ENCODE measurements around the gene CLEC3B. TPM values are rescaled to one million over a fixed set of nuclear protein-coding genes. Genes with fewer than 3 reads are reported as not detected.

Gene CLEC3B
- total and polyA plus RNA-seq, 2 of the 8 experiments (the other 6 are each of a cell fraction or from before 2014, with no cell fraction given) = 0.32 TPM; not detected in 1

DNA sequence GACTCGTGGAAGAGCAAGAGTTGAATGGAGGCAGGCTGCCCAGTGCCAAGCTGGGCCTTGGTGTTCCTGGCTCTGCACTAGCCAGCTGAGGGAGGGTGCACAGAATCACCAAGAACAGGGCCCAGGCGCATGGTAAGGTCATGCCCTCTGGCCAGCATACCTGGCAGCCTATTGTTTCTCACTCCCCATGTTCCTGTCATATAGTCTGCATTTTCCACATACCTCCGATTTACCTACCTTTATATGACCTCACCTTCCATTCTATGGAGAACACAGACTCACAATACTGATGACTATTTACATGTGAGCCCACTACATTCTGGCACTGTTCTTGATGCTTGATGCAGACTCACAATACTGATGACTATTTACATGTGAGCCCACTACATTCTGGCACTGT is 5.4 kb downstream of the CLEC3B start:
- no peak for FAIRE-seq
- H3K4me1 ChIP-seq (replicated peaks in 1 of 4; ENCODE audit: control insufficient read depth in 3 of 4, insufficient read depth in 4 of 4, low read length in 3 of 4) = peaks cover 0 to 4% (median 3%) of the 10 kb centered on the region in 4 experiments; a peak in 6 of 7 replicates
- no peak overlapping the region for H4K5ac ChIP-seq (ENCODE audit: insufficient read length, low read depth, low read length)
- 91% methylated on average over 3 of the region's 3 CpGs; no CpG with 5 or more reads in 1 of the 2 experiments for WGBS, 2 experiments (ENCODE audit: extremely low coverage in 1 of 2, insufficient coverage in 1 of 2, insufficient read length in 1 of 2, insufficient replicate concordance in 2 of 2, low coverage in 1 of 2, low lambda C conversion rate in 2 of 2, missing lambda C conversion rate in 1 of 2)
- ChIA-PET POLR2A (ENCODE audit: partially characterized antibody) (no interaction called here), CTCF (ENCODE audit: partially characterized antibody) (interaction anchor here (0.5 to 2.3 kb wide), 6 partner anchors 10 to 624 kb away, joined by 3 to 9 read pairs (median 6); no protein-coding TSS in a partner anchor)
- H2BK5ac ChIP-seq (ENCODE audit: low read depth, low read length) = no peak overlapping the region
- peaks cover 11 to 27% (median 26%) of the 10 kb centered on the region in 4 experiments for H3K27me3 ChIP-seq (replicated peaks in 1 of 4; ENCODE audit: control insufficient read depth in 3 of 4, extremely low read depth in 1 of 4, insufficient read depth in 3 of 4, low read length in 3 of 4)
- H4K8ac ChIP-seq (ENCODE audit: extremely low read depth, insufficient read depth, low read length) = no peak overlapping the region
- H3K23me2 ChIP-seq (ENCODE audit: low read depth, low read length) = peaks cover 3% of the 10 kb centered on the region; the same call in 1 of the 2 replicates
- H3K23ac ChIP-seq (ENCODE audit: insufficient read length) = no peak overlapping the region
- no peaks in the 10 kb centered on the region for H3K79me1 ChIP-seq (ENCODE audit: low read depth, low read length)
- H2BK12ac ChIP-seq (ENCODE audit: low read depth, low read length) = no peak overlapping the region
- no peaks in the 10 kb centered on the region for H3K9me3 ChIP-seq (ENCODE audit: insufficient read depth in 2 of 2, low read depth in 1 of 2, low read length in 1 of 2)
- H2BK20ac ChIP-seq (ENCODE audit: low read length) = no peak overlapping the region
- H3K4me3 ChIP-seq (ENCODE audit: extremely low read depth in 1 of 4, insufficient read depth in 2 of 4, low read depth in 3 of 4, low read length in 4 of 4) = no peak overlapping the region
- no peak overlapping the region for H3K18ac ChIP-seq (ENCODE audit: extremely low read depth, low read length)
- no peak overlapping the region for H3K27ac ChIP-seq (ENCODE audit: low read depth, low read length)
- DNase-seq (ENCODE audit: low read depth in 1 of 2, low spot score in 2 of 2) = no peak
- no peaks in the 10 kb centered on the region for H3K79me2 ChIP-seq (ENCODE audit: control insufficient read depth in 1 of 2, insufficient read depth in 2 of 2, low read length in 2 of 2)
- H2BK120ac ChIP-seq (replicated peaks; ENCODE audit: low read depth, low read length) = no peak overlapping the region
- no peak overlapping the region for H2AFZ ChIP-seq (ENCODE audit: low read length)
- no peak overlapping the region for H3K4me2 ChIP-seq (ENCODE audit: insufficient read depth in 1 of 2, low read depth in 2 of 2, low read length in 2 of 2)
- H4K20me1 ChIP-seq (replicated peaks in 1 of 2; ENCODE audit: control insufficient read depth in 1 of 2, insufficient read depth in 2 of 2, low read length in 2 of 2) = peaks cover 0 to 3% of the 10 kb centered on the region in 2 experiments
- no peak overlapping the region for H3K9ac ChIP-seq (replicated peaks in 1 of 4; ENCODE audit: extremely low read depth in 1 of 4, low read depth in 3 of 4, low read length in 3 of 4)
- H4K91ac ChIP-seq (replicated peaks; ENCODE audit: insufficient read length, low read length) = no peak overlapping the region
- H3K4ac ChIP-seq (replicated peaks; ENCODE audit: insufficient read length, low read depth, low read length) = no peak overlapping the region
- TF ChIP-seq SIN3A (conservative IDR thresholded peaks at IDR 0.05 in 1 of 2, IDR thresholded peaks at IDR 0.05 in 1 of 2; ENCODE audit: low read depth in 1 of 2, low read length in 2 of 2) = no peak
- no peak for TF ChIP-seq CHD2 (IDR thresholded peaks at IDR 0.05; ENCODE audit: low read length)
- no peak for TF ChIP-seq SIRT6 (IDR thresholded peaks at IDR 0.05; ENCODE audit: low read length)
- no peak for TF ChIP-seq TEAD4 (IDR thresholded peaks at IDR 0.05; ENCODE audit: low read depth, low read length)
- TF ChIP-seq BCL11A (IDR thresholded peaks at IDR 0.05; ENCODE audit: low read depth in 2 of 2, low read length in 2 of 2) = no peak
- TF ChIP-seq POU5F1 (IDR thresholded peaks at IDR 0.05; ENCODE audit: low read depth, low read length) = no peak
- no peak for TF ChIP-seq POLR2AphosphoS5 (IDR thresholded peaks at IDR 0.05; ENCODE audit: low read depth, low read length)
- TF ChIP-seq, protein P1, sequence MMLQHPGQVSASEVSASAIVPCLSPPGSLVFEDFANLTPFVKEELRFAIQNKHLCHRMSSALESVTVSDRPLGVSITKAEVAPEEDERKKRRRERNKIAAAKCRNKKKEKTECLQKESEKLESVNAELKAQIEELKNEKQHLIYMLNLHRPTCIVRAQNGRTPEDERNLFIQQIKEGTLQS (IDR thresholded peaks at IDR 0.05; ENCODE audit: insufficient read depth, low read depth, low read length) = no peak
- TF ChIP-seq RBBP5 (IDR thresholded peaks at IDR 0.05; ENCODE audit: borderline replicate concordance, low read depth, low read length) = no peak
- TF ChIP-seq BACH1 (IDR thresholded peaks at IDR 0.05; ENCODE audit: low read length) = no peak
- H3K56ac ChIP-seq (replicated peaks; ENCODE audit: insufficient read length, low read depth, low read length) = no peak overlapping the region
- no peak overlapping the region for H2BK15ac ChIP-seq (ENCODE audit: low read length)
- H3K36me3 ChIP-seq (ENCODE audit: control insufficient read depth in 2 of 4, insufficient read depth in 4 of 4, low read length in 3 of 4) = no peaks in the 10 kb centered on the region
- H3K14ac ChIP-seq (ENCODE audit: insufficient read length) = no peak overlapping the region
- H2AK5ac ChIP-seq (ENCODE audit: low read depth, low read length) = no peak overlapping the region
